ENCODE data around the gene CASQ2.

DNA sequence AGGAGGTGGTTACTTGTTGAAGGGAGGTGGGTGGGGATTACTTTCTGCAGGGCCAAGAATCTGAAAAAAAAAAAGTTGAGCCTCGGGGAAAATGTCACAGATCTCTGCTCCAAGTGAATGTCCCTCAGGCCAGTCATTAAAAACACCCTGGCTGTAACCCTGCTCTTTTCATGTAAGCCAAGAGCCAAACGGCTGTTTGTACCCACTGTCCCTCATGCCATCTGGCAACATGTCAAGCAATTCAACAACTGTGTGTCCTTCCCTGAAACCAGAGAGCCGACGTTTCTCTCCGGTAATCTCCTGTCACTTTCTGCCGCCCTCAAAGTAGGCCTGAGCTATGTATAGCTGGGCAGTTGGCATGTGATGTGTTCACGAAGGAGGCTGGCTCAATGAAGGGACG lies 14.7 kb downstream of the CASQ2 start:
- TF ChIP-seq NFE2 (IDR thresholded peaks at IDR 0.05; ENCODE audit: low read depth) (no peak), ATF3 (IDR thresholded peaks at IDR 0.05) (no peak), ATF3 (CRISPR knock-in tag; conservative IDR thresholded peaks at IDR 0.05) (no peak), SRF (CRISPR knock-in tag; IDR thresholded peaks at IDR 0.05) (no peak)
- TF ChIP-seq, protein P1, sequence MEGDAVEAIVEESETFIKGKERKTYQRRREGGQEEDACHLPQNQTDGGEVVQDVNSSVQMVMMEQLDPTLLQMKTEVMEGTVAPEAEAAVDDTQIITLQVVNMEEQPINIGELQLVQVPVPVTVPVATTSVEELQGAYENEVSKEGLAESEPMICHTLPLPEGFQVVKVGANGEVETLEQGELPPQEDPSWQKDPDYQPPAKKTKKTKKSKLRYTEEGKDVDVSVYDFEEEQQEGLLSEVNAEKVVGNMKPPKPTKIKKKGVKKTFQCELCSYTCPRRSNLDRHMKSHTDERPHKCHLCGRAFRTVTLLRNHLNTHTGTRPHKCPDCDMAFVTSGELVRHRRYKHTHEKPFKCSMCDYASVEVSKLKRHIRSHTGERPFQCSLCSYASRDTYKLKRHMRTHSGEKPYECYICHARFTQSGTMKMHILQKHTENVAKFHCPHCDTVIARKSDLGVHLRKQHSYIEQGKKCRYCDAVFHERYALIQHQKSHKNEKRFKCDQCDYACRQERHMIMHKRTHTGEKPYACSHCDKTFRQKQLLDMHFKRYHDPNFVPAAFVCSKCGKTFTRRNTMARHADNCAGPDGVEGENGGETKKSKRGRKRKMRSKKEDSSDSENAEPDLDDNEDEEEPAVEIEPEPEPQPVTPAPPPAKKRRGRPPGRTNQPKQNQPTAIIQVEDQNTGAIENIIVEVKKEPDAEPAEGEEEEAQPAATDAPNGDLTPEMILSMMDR (IDR thresholded peaks at IDR 0.05 in 2 of 3, conservative IDR thresholded peaks at IDR 0.05 in 1 of 3; ENCODE audit: insufficient read depth in 2 of 3, low read depth in 1 of 3, low read length in 3 of 3): no peak

Measured in K562 (cell line).